ENCODE results near the gene MED27.

Gene MED27

GRCh38 chr9:131994364-131995125, 85.1 kb downstream of the MED27 start:
- peak; percentile 34 for DNase-seq

GRCh38 chr9:131992906-131993657, 86.6 kb downstream of the MED27 start:
- peak; percentile 68 for DNase-seq

- no peak for DNase-seq
Measured at GRCh38 chr9:131987232-131987631, 92.4 kb downstream of the MED27 start.

DNA sequence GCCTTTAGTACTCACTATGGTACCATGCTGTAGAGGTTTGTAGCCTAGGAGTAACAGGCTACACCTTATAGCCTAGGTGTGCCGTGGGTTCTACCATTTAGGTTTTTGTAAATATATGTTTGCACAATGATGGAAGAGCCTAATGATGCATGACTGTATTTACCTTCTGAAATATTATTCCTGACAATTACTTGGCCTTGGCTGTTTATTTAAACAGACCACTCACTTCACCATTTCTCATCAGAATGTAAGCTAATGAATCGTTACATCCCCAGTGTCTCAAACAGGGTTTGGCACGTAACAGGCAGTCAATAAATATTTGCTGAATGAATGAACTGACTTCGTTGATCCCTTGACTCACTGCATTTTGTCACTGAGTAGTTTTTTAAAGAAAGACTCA, 93.1 kb downstream of the MED27 start:
- no peak for DNase-seq

DNA sequence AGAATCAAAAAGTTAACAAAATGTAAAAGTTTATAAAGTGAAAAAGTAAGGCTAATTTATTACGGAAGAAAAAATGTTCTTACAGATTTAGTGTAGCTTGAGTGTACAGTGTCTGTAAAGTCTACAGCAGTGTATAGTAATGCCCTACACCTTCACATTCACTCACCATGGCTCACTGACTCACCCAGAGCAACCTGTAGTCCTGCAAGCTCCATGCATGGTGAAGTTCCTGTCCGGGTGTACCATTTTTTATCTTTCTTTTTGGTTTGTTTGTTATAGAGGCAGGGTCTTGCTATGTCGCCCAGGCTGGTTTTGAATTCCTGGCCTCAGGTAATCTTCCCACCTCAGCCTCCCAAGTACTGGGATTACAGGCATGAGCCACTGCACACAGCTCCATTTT, 93.6 kb downstream of the MED27 start:
- no peak for DNase-seq

- DNase-seq = no peak
Measured at GRCh38 chr9:131984564-131984963, 95.1 kb downstream of the MED27 start.

GRCh38 chr9:131982671-131983239, 96.9 kb downstream of the MED27 start:
- DNase-seq = no peak

DNA sequence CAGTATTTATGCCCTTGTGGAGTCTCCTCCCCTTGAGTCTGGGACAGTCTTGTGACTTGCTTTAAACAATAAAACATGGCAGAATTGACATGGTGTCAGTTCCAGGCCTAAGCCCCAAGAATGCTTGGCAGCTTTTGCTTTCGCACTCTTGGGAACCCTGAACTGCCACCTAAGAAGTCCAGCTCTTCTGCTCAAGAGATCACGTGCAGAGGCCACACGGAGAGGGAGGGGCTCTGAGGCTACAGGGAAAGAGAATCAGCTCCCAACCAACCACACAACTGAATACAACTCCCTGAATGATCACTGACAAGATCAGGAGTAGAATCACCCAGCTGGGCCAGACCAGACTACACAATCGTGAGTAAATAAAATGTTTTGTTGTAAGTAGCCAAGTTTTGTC, 97.6 kb downstream of the MED27 start:
- no peak for DNase-seq

GRCh38 chr9:131981116-131981776, 98.4 kb downstream of the MED27 start:
- no peak for DNase-seq

- no peak for DNase-seq
Measured at GRCh38 chr9:131980267-131981016, 99.2 kb downstream of the MED27 start.

DNA sequence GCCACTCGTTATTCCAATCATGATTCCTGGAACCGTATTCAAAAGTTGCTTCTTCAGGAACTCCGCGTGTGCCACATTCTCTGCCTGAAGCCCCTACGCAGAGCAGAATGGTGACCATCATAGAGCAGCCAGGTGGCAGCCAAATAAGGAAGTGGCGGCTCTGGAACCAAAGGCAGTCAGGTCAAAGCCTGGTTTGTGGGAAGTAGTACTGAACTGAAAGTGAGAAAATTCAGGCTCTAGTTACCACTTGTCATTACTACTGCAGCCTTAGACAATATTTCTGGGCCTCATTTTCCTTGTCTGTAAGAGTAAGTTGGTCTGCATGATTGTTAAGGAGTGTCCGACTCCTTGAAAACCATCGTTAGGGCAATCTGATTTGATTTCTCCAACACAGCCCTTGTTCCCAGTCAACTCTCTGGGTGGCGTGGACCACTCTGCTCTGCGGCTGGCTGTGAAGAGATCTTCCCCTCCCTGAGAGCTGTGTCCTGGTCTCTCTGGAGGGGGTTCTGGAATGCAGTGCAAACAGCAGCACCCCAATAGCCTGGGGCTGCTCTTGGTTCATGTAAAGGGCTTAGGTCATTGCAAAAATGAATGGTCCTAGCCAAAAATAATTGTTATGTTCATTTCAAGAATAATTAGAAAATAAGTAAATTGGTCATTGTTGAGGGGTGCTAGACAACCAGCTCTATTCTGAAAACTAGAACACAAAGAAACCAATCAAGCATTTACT, 102.4 kb downstream of the MED27 start:
- no peak for DNase-seq

DNA sequence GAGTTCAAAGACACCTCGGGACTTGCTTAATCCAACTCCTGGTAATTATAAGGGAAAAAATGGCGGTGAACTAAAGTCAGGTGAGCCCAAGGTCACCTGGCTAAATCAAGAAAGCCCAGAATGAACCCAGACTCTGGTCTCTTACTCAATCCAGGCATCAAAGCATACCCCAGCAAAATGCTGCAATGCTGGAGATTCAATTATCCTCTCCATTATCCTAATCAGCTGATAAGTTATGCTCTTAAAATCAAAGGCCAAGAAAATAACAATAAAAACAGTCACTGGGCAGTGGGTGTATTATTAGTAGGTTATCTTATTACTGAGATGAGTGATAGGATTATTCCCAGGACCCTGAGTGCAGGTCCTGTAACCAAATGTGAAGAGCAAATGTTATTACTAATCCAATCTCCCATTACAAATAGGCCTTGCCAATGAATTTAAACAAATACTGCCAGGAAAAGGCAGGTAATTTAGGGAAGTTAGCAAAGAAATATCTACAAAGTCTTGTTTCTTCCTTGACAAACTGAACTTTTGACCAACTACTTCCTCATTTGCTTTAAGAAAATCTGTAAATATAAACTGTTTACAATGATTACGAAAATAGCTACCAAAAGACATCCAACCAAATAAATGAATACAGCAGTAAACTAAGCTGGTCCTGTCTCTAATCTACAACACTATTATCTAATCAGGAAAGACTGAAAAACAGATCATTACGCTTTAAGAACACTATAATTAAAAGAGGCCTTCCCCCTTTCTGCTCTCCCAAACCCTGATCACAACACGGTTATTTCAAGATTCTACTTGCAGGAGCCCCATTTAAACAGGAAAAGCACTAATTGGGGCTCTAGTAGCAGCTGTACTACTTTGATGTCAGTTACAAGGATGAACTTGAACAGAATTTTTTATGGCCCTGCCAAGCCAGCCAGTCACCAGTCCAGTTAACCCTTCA, 103.2 kb downstream of the MED27 start:
- DNase-seq = no peak

GRCh38 chr9:131972889-131973288, 106.8 kb downstream of the MED27 start:
- DNase-seq = no peak

GRCh38 chr9:131971482-131972074, 108.1 kb downstream of the MED27 start:
- no peak for DNase-seq

- DNase-seq = no peak
Measured at GRCh38 chr9:131969469-131969989, 110.1 kb downstream of the MED27 start.

GRCh38 chr9:131968632-131969031, 111.0 kb downstream of the MED27 start:
- DNase-seq = no peak

DNA sequence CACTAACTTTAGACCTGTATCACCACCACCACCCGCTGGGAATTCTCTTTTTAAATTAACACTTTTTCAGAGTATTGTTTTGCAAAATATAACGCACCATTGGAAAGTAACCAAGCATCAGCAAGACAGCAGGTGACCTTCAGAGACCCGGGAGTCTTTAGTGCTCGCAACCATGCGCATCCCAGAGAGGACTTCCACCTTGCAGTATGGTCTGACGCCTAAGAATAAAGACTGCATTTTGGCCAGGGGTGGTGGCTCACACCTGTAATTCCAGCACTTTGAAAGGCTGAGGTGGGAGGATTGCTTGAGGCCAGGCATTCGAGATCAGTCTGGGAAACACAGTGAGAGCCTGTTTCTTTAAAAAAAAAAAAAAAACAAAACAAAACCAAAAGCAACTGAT, 113.8 kb downstream of the MED27 start:
- DNase-seq = no peak

DNA sequence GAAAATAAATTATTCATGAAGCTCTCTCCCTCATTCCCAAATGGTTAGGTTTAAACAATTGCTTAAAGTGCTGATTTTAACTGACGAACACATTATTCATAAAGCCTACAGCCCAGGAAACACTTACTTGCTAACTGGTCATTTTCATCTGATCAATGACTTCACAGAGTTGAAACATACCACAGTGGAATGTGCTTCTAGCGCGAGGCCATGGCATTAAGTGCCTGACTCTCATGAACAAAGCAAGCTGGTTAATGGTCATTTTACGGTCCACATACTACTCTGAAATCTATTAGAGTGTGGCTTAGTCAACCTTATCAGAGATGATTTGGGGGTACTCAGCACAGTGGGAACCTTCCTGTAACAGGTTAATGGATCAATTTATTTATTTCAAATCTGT, 114.6 kb downstream of the MED27 start:
- no peak for DNase-seq

GRCh38 chr9:131963072-131964030, 116.3 kb downstream of the MED27 start:
- no peak for DNase-seq
